ENCODE measurements around the gene RSBN1L. TPM values are rescaled to one million over a fixed set of nuclear protein-coding genes. Genes with fewer than 3 reads are reported as not detected.

The RSBN1L gene
- total RNA-seq, 1 experiment from 2014 or later: 15.5 TPM

DNA sequence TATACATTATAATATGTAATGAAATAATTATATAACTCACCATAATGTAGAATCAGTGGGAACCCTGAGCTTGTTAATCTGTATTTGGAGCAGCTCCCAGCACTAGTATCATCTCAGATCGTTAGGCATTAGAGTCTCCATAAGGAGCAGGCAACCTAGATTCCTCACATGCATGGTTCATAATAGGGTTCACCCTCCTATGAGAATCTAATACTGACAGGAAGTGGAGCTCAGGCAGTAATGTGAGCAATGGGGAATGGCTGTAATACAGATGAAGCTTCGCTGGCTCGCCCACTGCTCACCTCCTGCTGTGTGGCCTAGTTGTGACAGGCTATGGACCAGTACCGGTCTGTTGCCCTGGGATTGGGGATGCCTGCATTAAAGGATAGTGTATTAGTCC lies 49.5 kb downstream of the RSBN1L start:
- no peak for DNase-seq (ENCODE audit: low read depth, low spot score)
- CTCF ChIA-PET: interaction anchor here (1.6 kb wide), 1 partner anchor 94 kb away, joined by 3 read pairs; no protein-coding TSS in a partner anchor
- no peaks in the 10 kb centered on the region for H3K9me2 ChIP-seq (ENCODE audit: insufficient read depth)
- H3K4me1 ChIP-seq (ENCODE audit: control insufficient read depth in 1 of 2, insufficient read depth in 2 of 2, low read length in 2 of 2): no peaks in the 10 kb centered on the region
- no peak overlapping the region for H3K27ac ChIP-seq (ENCODE audit: low read depth, low read length)
- H3K79me2 ChIP-seq (ENCODE audit: insufficient read depth, low read length): peaks cover 12% of the 10 kb centered on the region; the same call in 1 of the 2 replicates
- no peak for TF ChIP-seq EZH2phosphoT487 (IDR thresholded peaks at IDR 0.05; ENCODE audit: borderline replicate concordance)
- TF ChIP-seq CBX3 (IDR thresholded peaks at IDR 0.05; ENCODE audit: low read depth): no peak
- no peak for TF ChIP-seq EGR1 (IDR thresholded peaks at IDR 0.05; ENCODE audit: low read depth)
- TF ChIP-seq ATF3 (IDR thresholded peaks at IDR 0.05): no peak
- TF ChIP-seq JUND (IDR thresholded peaks at IDR 0.05): no peak
- TF ChIP-seq ZBTB33 (IDR thresholded peaks at IDR 0.05; ENCODE audit: extremely low read depth, insufficient replicate concordance, low read length): no peak
- TF ChIP-seq RAD21 (IDR thresholded peaks at IDR 0.05; ENCODE audit: low read depth): no peak
- no peak for TF ChIP-seq YY1 (IDR thresholded peaks at IDR 0.05; ENCODE audit: extremely low read depth, insufficient replicate concordance, low read depth, low read length)
- TF ChIP-seq ELF1 (IDR thresholded peaks at IDR 0.05; ENCODE audit: borderline replicate concordance, low read depth): no peak
- H3K9ac ChIP-seq (ENCODE audit: low read length): no peak overlapping the region
- no TSS peak for BruUV-seq (replicated peaks)
- H3K9me3 ChIP-seq (ENCODE audit: control insufficient read depth in 1 of 2, insufficient read depth in 1 of 2, low read depth in 1 of 2, low read length in 2 of 2): no peaks in the 10 kb centered on the region
- ATAC-seq: no peak
- POLR2A ChIA-PET: no interaction called here
- RAD21 ChIA-PET (ENCODE audit: low non-redundant PET in 1 of 2, low total read pairs in 2 of 2, uncharacterized antibody in 2 of 2, unreplicated experiment in 2 of 2): no interaction called here
- no peak overlapping the region for H2AFZ ChIP-seq (ENCODE audit: low read depth, low read length, poor library complexity, severe bottlenecking)
- no peaks in the 10 kb centered on the region for H3K36me3 ChIP-seq (ENCODE audit: control insufficient read depth in 1 of 2, insufficient read depth in 2 of 2, low read length in 2 of 2)
- intact Hi-C loops (cut with micrococcal nuclease): no loop called here
- no peaks in the 10 kb centered on the region for H3K27me3 ChIP-seq (ENCODE audit: insufficient read depth, low read length)
- no peak overlapping the region for H3K4me3 ChIP-seq (replicated peaks in 1 of 2; ENCODE audit: low read depth in 1 of 2, low read length in 2 of 2)
- no peak overlapping the region for H3K4me2 ChIP-seq (ENCODE audit: low read length)
- no peaks in the 10 kb centered on the region for H4K20me1 ChIP-seq (ENCODE audit: insufficient read depth)

Data from HCT116 (cell line).